Measurements from ENCODE around the gene CYB561D1.
A peak's percentile ranks its signal among the peaks of the same experiment; 100 is the strongest.
"Not testable (repeated sequence)": the region's sequence is repeated elsewhere in the genome, so short reads cannot be mapped to it uniquely, and the experiment has no call there.

CYB561D1 gene, protein sequence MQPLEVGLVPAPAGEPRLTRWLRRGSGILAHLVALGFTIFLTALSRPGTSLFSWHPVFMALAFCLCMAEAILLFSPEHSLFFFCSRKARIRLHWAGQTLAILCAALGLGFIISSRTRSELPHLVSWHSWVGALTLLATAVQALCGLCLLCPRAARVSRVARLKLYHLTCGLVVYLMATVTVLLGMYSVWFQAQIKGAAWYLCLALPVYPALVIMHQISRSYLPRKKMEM

DNA sequence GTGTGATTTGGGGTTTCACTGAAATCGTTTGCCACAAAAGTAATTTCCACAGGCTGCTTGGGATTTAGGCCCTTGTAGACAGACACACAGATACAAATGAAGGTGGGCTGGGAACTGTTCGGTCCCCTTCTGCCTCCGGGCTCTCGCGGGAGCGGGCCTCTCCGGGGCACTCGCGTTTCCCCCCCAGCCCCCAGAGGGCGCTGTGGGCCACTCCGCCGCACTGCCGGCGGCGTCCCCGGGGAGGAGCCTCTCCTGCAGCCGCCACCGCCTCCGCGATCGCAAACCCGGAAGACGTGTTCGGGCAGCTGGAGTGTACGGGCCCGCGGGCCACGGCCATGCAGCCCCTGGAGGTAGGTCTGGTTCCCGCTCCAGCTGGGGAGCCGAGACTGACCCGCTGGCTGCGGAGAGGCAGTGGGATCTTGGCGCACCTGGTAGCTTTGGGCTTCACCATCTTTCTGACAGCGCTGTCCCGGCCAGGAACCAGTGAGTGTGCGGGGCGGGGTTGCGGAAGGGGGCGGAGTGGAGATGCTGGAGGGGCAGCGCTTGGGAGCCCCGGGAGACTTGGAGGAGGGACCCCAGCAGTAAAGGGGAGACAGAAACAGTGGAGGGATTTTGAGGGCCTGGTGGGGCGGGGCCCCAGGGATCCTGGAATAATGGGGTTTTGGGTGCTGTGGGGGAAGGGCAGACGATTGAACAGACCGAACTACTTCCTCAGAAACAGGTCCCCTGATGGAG is at the start of gene CYB561D1:
Gene CYB561D1 (plus strand): TSS at position 290 of the 735 bp plus-strand sequence. CDS start 46 bp downstream, at position 336.
- Mint-ChIP-seq H3K9me3 (ENCODE audit: low read depth) (no peaks in the 10 kb centered on the region), H3K27ac (peak within 1 kb of the TSS; percentile 87), H3K4me1 (ENCODE audit: low read depth) (peaks cover 59% of the 10 kb centered on the region)

DNA sequence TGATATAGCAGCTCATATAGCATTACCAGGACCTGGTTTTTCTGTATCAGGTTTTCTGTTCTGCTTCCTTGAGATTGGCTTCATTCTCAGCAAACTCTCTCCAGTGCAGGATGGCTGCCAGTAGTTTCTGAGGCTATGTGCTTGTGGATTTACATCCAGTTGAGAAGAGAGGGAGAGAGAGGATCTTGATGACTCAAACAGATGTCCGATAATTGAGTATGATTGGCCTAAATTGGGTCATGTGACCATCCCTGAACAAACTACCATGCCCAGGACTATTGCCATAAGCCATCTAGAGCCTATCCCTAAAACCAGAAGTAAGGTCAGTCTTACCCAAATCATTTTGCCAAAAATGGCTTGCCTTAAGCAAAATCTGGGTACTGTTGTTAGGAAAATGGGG is 49.5 kb upstream of the CYB561D1 start:
- H3K9me3 Mint-ChIP-seq (ENCODE audit: low read depth), result no peaks in the 10 kb centered on the region
- H3K4me3 Mint-ChIP-seq, result no peak overlapping the region
- no peak overlapping the region for H3K27ac Mint-ChIP-seq
- H3K27me3 Mint-ChIP-seq, result peaks cover 13% of the 10 kb centered on the region
- no peaks in the 10 kb centered on the region for H3K36me3 Mint-ChIP-seq
- no peaks in the 10 kb centered on the region for H3K4me1 Mint-ChIP-seq (ENCODE audit: low read depth)

More for the DNA sequence above, at the start of gene CYB561D1:
- Mint-ChIP-seq H3K27me3 (no peaks in the 10 kb centered on the region), H3K36me3 (no peaks in the 10 kb centered on the region), H3K4me3 (peak within 1 kb of the TSS; percentile 95)

- not testable (repeated sequence) for H3K27ac Mint-ChIP-seq, H3K4me3 Mint-ChIP-seq
Observed at GRCh38 chr1:109445949-109446695, 47.8 kb upstream of the CYB561D1 start.

DNA sequence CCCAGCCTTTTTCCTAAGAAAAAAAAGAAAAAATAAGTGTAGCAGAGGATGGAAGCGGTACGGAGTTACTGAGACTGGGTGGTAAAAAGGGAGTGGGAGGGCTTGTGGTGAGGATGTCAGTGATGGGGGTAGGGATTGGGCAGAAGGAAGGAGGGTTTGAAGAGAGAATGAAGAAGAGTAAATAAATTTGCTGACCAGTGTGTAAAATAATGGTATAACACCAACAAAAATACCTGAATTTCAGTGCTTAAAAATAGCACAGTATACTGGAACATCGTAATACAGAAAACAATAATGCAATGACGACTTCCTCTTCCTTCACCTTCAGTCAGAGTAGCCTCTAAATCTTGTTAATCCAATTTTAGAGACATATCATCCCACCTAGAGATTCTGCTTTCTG is 46.4 kb upstream of the CYB561D1 start:
- H3K27ac Mint-ChIP-seq, result no peak overlapping the region
- H3K9me3 Mint-ChIP-seq (ENCODE audit: low read depth), result no peaks in the 10 kb centered on the region
- H3K4me1 Mint-ChIP-seq (ENCODE audit: low read depth), result no peaks in the 10 kb centered on the region
- no peak overlapping the region for H3K4me3 Mint-ChIP-seq
- peaks cover 19% of the 10 kb centered on the region for H3K27me3 Mint-ChIP-seq
- H3K36me3 Mint-ChIP-seq, result peaks cover 2% of the 10 kb centered on the region

More at GRCh38 chr1:109445949-109446695, 47.8 kb upstream of the CYB561D1 start:
- H3K36me3 Mint-ChIP-seq; H3K4me1 Mint-ChIP-seq (ENCODE audit: low read depth); H3K9me3 Mint-ChIP-seq (ENCODE audit: low read depth): not testable (repeated sequence)
- peaks cover 18% of the 10 kb centered on the region for H3K27me3 Mint-ChIP-seq

DNA sequence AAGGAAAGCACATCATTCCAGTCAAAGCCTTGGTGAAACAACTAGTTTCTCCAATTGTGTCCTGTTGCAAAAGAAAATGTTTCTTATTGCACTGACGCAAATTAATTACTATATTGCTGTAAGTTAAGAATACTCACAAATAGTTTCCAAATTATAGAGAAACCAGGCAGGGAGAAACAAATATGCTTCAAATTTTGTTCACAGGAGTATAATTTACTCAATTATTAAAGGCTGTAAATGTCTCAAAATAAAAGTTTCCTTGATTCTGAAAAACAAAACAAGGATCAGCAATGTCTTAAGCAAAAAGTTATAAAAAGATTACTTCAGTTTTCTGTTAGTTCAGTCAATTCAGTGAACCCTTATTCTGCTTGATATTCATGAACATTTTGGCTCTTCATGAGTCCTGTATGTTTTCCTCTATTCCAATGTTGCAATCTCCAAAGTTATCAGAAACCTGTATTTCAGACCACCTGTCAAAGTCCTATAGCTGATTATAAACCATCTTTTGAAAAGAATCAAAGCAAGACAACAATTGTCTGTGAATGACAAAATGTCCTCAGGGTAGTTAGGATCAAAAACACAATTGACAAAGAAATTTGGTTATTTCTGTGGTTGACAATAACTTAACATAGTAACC is 39.3 kb upstream of the CYB561D1 start:
- peaks cover 10% of the 10 kb centered on the region for H3K9me3 Mint-ChIP-seq (ENCODE audit: low read depth)
- no peak overlapping the region for H3K27ac Mint-ChIP-seq
- H3K27me3 Mint-ChIP-seq, result peaks cover 22% of the 10 kb centered on the region
- H3K4me1 Mint-ChIP-seq (ENCODE audit: low read depth), result no peaks in the 10 kb centered on the region
- no peak overlapping the region for H3K4me3 Mint-ChIP-seq
- H3K36me3 Mint-ChIP-seq, result peaks cover 10% of the 10 kb centered on the region

- Mint-ChIP-seq H3K27ac (no peak overlapping the region), H3K27me3 (peaks cover 18% of the 10 kb centered on the region), H3K9me3 (ENCODE audit: low read depth) (peaks cover 10% of the 10 kb centered on the region), H3K4me3 (no peak overlapping the region), H3K4me1 (ENCODE audit: low read depth) (no peaks in the 10 kb centered on the region), H3K36me3 (peaks cover 10% of the 10 kb centered on the region)
Observed at GRCh38 chr1:109457819-109458218, 36.1 kb upstream of the CYB561D1 start.

DNA sequence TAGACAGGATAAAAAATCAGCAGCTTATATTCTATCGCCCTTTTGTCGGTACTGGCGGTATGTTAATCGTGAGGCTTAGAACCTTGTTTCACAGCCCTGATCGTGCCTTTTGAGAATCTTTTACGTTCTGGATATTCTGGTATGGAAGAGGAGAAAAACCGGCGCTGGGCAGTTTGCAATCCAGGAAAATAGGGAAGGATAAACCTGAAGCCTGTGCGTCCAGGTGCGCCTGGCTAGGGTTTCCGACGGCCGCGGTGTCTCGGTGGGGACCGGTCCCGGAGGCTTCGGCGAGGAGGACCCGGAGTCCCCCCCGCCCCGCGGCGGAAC is 27.8 kb upstream of the CYB561D1 start:
- Mint-ChIP-seq H3K9me3 (ENCODE audit: low read depth) (no peaks in the 10 kb centered on the region), H3K27me3 (peaks cover 27% of the 10 kb centered on the region), H3K36me3 (no peaks in the 10 kb centered on the region), H3K4me1 (ENCODE audit: low read depth) (peaks cover 10% of the 10 kb centered on the region), H3K27ac (no peak overlapping the region), H3K4me3 (peak overlapping the region; percentile 86)

DNA sequence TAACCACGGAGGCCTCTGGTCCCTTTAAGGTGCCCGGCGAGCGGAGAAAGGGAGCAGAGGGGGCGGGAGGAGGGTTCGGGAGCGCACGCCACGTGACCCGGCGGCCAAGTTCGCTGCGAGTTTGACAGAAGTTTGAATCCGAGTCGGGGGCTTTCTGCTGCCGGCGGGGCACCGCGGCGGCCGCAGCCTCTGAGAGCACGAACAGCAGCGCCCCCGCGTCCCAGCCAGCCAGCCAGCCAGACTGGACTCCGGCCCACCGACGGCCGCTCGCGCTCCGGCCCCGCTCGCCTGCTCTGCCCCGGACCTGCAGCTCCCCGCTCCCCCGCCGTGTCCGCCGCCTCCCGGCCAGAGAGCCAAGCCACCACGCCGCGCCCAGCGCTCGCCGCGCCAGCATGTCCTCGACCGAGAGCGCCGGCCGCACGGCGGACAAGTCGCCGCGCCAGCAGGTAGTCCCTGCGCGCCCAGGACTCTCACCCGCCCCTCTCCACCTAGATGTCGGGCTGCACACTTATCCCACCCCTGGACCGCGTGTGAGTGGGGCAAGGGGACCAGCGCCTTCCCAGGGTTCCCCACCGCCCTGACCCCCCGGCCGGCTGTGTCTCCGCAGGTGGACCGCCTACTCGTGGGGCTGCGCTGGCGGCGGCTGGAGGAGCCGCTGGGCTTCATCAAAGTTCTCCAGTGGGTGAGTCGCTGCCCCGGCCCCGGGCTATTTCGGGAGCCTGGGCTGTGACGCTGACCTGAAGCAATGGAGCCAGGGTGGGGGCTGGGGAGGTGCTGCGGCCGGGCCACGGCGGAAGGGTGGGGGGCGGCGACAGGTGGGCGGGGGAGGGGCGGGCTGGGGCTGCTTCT is 27.2 kb upstream of the CYB561D1 start, which contains the start of gene SYPL2:
Gene SYPL2 (plus strand): TSS at position 95 of the 849 bp plus-strand sequence. CDS start 298 bp downstream, at position 393.
- H3K4me3 Mint-ChIP-seq, result peak within 1 kb of the TSS; percentile 86
- no peaks in the 10 kb centered on the region for H3K9me3 Mint-ChIP-seq (ENCODE audit: low read depth)
- H3K4me1 Mint-ChIP-seq (ENCODE audit: low read depth), result peaks cover 10% of the 10 kb centered on the region
- H3K27me3 Mint-ChIP-seq, result peaks cover 29% of the 10 kb centered on the region
- no peak within 1 kb of the TSS for H3K27ac Mint-ChIP-seq
- no peaks in the 10 kb centered on the region for H3K36me3 Mint-ChIP-seq

DNA sequence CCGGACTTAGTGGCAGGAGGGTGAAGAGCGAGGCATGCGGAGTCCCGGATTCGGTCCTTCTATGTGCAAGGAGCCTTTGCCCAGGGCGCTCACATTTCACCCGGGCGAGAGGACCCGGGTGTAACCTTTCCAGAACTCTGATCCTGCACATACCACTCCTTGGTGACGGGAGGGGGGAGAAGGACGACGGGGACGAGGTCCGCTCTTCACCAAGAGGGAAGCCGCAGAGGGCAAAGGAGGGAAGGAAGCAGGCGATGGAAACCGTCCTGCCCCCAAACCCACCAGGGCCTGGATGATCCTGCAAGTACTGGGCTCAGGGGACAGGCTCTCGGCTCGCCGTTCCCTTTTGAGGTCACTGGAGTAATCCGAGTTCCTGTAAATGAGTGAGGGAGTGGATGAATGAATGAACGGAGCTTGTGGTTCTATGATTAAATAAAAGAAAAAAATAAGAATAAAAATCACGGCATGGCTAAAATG is 26.6 kb upstream of the CYB561D1 start:
- H3K27me3 Mint-ChIP-seq, result peaks cover 29% of the 10 kb centered on the region
- no peaks in the 10 kb centered on the region for H3K9me3 Mint-ChIP-seq (ENCODE audit: low read depth)
- H3K36me3 Mint-ChIP-seq, result no peaks in the 10 kb centered on the region
- H3K27ac Mint-ChIP-seq, result no peak overlapping the region
- peak overlapping the region; percentile 69 for H3K4me3 Mint-ChIP-seq
- peaks cover 10% of the 10 kb centered on the region for H3K4me1 Mint-ChIP-seq (ENCODE audit: low read depth)

- H3K9me3 Mint-ChIP-seq (ENCODE audit: low read depth), result no peaks in the 10 kb centered on the region
- no peak overlapping the region for H3K4me3 Mint-ChIP-seq
- no peak overlapping the region for H3K27ac Mint-ChIP-seq
- peaks cover 10% of the 10 kb centered on the region for H3K4me1 Mint-ChIP-seq (ENCODE audit: low read depth)
- H3K36me3 Mint-ChIP-seq, result no peaks in the 10 kb centered on the region
- H3K27me3 Mint-ChIP-seq, result peaks cover 33% of the 10 kb centered on the region
Observed at GRCh38 chr1:109468061-109468460, 25.8 kb upstream of the CYB561D1 start.

DNA sequence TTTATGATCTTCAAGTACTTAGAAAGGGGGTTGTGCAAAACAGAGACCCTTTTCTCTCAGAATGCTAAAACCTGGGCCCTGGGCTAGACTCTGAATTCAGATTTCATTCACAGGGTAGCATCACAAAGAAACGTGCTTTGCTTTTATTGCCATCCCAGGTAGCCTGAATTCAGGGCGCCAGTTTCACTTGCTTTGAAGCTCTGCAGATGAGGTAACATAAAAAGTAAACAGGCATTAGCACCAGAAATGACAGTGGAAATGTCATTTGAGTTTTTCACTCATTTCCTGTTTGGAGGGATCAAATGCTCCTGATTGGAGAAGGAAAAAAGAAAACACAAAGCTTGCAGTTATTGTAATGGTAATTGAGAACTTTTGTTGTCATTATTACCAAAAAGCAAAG is 25.0 kb upstream of the CYB561D1 start:
- Mint-ChIP-seq H3K4me1 (ENCODE audit: low read depth) (peaks cover 10% of the 10 kb centered on the region), H3K4me3 (no peak overlapping the region), H3K27ac (no peak overlapping the region), H3K9me3 (ENCODE audit: low read depth) (no peaks in the 10 kb centered on the region), H3K27me3 (peaks cover 33% of the 10 kb centered on the region), H3K36me3 (no peaks in the 10 kb centered on the region)

GRCh38 chr1:109470245-109470644 is 23.6 kb upstream of the CYB561D1 start:
- H3K4me3 Mint-ChIP-seq, result no peak overlapping the region

DNA sequence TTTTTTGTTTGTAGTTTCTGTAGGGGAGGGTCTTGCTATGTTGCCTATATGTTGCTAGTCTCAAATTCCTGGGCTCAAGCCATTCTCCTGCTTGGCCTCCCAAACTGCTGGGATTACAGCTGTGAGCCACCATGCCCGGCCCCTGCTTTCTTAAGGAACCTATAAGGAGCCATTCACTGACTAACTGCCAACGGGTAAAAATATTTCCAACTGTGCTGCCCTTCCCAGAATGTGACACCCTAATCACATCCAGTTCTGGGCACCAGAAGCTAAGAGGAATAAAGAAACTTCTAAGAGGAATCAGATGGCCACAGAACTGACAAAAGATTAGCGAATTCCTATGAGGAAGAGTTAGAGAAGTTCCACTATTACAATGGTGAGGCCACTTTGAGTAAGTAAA is 21.1 kb upstream of the CYB561D1 start:
- no peak overlapping the region for H3K4me3 Mint-ChIP-seq
- H3K9me3 Mint-ChIP-seq (ENCODE audit: low read depth), result no peaks in the 10 kb centered on the region
- H3K36me3 Mint-ChIP-seq, result no peaks in the 10 kb centered on the region
- H3K27me3 Mint-ChIP-seq, result peaks cover 30% of the 10 kb centered on the region
- H3K4me1 Mint-ChIP-seq (ENCODE audit: low read depth), result peaks cover 4% of the 10 kb centered on the region
- H3K27ac Mint-ChIP-seq, result no peak overlapping the region

More at GRCh38 chr1:109470245-109470644, 23.6 kb upstream of the CYB561D1 start:
- Mint-ChIP-seq H3K9me3 (ENCODE audit: low read depth) (no peaks in the 10 kb centered on the region), H3K27ac (no peak overlapping the region), H3K27me3 (peaks cover 25% of the 10 kb centered on the region), H3K4me1 (ENCODE audit: low read depth) (peaks cover 10% of the 10 kb centered on the region), H3K36me3 (no peaks in the 10 kb centered on the region)
